ENCODE results near the gene DGKK.

Gene DGKK

DNA sequence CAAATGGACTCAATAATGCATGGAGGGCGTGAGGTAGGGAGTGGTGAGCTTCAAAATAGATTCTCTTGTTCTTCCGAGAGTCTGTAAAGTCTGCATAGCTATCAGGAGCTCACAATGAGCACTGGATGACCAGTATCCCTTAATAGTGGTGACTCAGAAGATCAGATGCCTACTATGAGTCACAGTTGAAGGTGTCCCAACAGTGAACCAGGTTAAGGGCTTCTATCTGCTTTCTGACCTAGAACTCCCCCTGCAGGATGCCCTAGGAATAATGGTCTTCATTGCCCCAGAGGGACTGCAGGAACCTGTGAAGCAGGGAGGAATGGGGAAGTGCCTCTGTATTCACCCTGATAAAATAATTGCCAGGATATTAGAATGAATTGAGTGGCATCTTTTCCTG is 22.1 kb downstream of the DGKK start:
- Histone ChIP-seq H3K14ac (ENCODE audit: low read length in 2 of 2) (no peak overlapping the region), H2BK120ac (ENCODE audit: low read depth, low read length) (no peak overlapping the region), H3K4me1 (ENCODE audit: control insufficient read depth, insufficient read depth, low read depth, low read length) (no peaks in the 10 kb centered on the region), H3K23ac (ENCODE audit: low read length in 2 of 2) (no peak overlapping the region), H2BK15ac (ENCODE audit: low read depth, poor library complexity, severe bottlenecking) (no peak overlapping the region), H3K18ac (ENCODE audit: low read depth in 1 of 2, low read length in 2 of 2) (no peak overlapping the region), H3K4ac (ENCODE audit: low read depth in 1 of 2, low read length in 2 of 2) (no peak overlapping the region), H4K91ac (ENCODE audit: low read length) (no peak overlapping the region), H2AK5ac (ENCODE audit: low read length, severe bottlenecking) (no peak overlapping the region), H2BK12ac (ENCODE audit: low read length in 2 of 2) (no peak overlapping the region), H4K8ac (ENCODE audit: low read length) (no peak overlapping the region), H3K79me1 (replicated peaks; ENCODE audit: low read length, poor library complexity, severe bottlenecking) (no peaks in the 10 kb centered on the region), H3K36me3 (ENCODE audit: control insufficient read depth in 1 of 2, insufficient read depth in 2 of 2, low read depth in 1 of 2, low read length in 2 of 2) (no peaks in the 10 kb centered on the region), H3K9me3 (ENCODE audit: control insufficient read depth, low read length) (no peaks in the 10 kb centered on the region), H3K4me2 (ENCODE audit: low read length, poor library complexity, severe bottlenecking) (no peak overlapping the region), H3K27me3 (ENCODE audit: control insufficient read depth in 1 of 2, insufficient read depth in 1 of 2, low read length in 2 of 2) (peaks cover 0 to 33% of the 10 kb centered on the region in 2 experiments), H2BK5ac (ENCODE audit: low read depth, low read length, poor library complexity, severe bottlenecking) (no peak overlapping the region), H3K4me3 (ENCODE audit: insufficient read depth in 1 of 2, low read depth in 1 of 2, low read length in 2 of 2) (no peak overlapping the region), H3K27ac (ENCODE audit: low read length, poor library complexity, severe bottlenecking) (no peak overlapping the region), H3K9ac (ENCODE audit: low read length) (no peak overlapping the region), H2AFZ (ENCODE audit: low read depth, low read length) (no peak overlapping the region)
- 79% methylated on average over 2 of the region's 2 CpGs for WGBS
- DNase-seq = peak; percentile 0

DNA sequence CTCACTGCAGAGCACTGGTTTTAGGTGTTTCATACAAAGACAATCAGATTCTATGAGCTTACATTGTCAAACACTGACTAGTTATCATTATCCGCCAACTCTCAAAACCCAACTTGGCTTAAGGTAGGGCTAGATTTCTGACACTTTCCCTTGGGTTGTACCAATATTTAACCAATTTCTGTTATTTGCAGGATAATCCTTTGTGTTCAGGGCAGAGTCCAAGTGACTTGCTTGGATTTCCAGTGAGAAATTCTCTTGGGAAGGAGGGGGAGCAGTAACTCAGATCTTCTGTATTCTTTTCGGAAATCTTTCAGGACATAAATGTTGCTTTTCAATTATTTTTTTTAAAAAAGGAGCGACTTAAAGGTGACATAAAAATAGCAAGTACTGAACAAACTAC is 23.1 kb downstream of the DGKK start:
- Histone ChIP-seq H2BK5ac (ENCODE audit: low read depth, low read length, poor library complexity, severe bottlenecking) (no peak overlapping the region), H3K18ac (ENCODE audit: low read depth in 1 of 2, low read length in 2 of 2) (no peak overlapping the region)

DNA sequence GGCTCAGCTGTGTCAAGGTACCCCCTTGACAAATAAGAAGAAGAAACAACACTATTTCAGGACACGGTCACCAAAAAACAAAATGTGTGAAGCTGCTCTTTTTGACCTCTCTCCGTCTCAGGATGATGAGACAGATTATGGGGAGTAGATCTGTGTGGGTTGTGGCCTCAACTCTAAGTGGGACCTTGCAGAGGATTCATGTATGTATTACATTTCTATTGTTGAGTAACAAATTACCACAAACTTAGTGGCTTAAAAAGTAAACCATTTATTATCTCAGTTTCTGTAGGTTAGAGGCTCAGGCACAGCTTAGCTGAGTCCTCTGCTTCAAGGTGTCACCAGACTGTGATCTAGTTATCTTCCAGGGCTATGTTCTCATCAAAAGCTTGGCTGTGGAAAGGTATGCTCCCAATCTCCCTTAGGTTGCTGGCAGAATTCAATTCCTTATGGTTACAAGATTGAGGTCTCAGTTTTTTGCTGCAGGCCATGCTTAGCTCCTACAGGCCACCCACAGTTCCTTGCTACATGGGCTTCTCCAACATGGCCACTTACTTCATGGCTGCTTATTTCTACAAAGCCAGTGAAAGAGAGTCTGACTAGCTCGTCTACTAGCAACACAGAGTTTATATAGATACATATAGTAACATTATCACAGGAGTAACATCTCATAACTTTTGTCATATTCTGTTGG is 28.1 kb downstream of the DGKK start:
- Histone ChIP-seq H2BK12ac (ENCODE audit: low read length in 2 of 2) (no peak overlapping the region), H2AK5ac (ENCODE audit: low read length, severe bottlenecking) (no peak overlapping the region), H3K79me1 (replicated peaks; ENCODE audit: low read length, poor library complexity, severe bottlenecking) (no peaks in the 10 kb centered on the region), H2AFZ (ENCODE audit: low read depth, low read length) (no peak overlapping the region), H3K4me2 (ENCODE audit: low read length, poor library complexity, severe bottlenecking) (no peak overlapping the region), H3K4me3 (ENCODE audit: insufficient read depth in 1 of 2, low read depth in 1 of 2, low read length in 2 of 2) (no peak overlapping the region), H2BK5ac (ENCODE audit: low read depth, low read length, poor library complexity, severe bottlenecking) (no peak overlapping the region), H3K9me3 (ENCODE audit: control insufficient read depth, low read length) (no peaks in the 10 kb centered on the region), H4K91ac (ENCODE audit: low read length) (no peak overlapping the region), H3K14ac (ENCODE audit: low read length in 2 of 2) (no peak overlapping the region), H2BK15ac (ENCODE audit: low read depth, poor library complexity, severe bottlenecking) (no peak overlapping the region), H3K9ac (ENCODE audit: low read length) (no peak overlapping the region), H4K8ac (ENCODE audit: low read length) (no peak overlapping the region), H2BK120ac (ENCODE audit: low read depth, low read length) (no peak overlapping the region), H3K23ac (ENCODE audit: low read length in 2 of 2) (no peak overlapping the region), H3K18ac (ENCODE audit: low read depth in 1 of 2, low read length in 2 of 2) (no peak overlapping the region), H3K27ac (ENCODE audit: low read length, poor library complexity, severe bottlenecking) (no peak overlapping the region), H3K4me1 (ENCODE audit: control insufficient read depth, insufficient read depth, low read depth, low read length) (no peaks in the 10 kb centered on the region), H3K27me3 (ENCODE audit: control insufficient read depth in 1 of 2, insufficient read depth in 1 of 2, low read length in 2 of 2) (peaks cover 0 to 28% of the 10 kb centered on the region in 2 experiments), H3K36me3 (ENCODE audit: control insufficient read depth in 1 of 2, insufficient read depth in 2 of 2, low read depth in 1 of 2, low read length in 2 of 2) (no peaks in the 10 kb centered on the region), H3K4ac (ENCODE audit: low read depth in 1 of 2, low read length in 2 of 2) (no peak overlapping the region)
- no peak for DNase-seq
- WGBS = no CpG with 5 or more reads among the region's 3 CpGs

More for the DNA sequence above, 23.1 kb downstream of the DGKK start:
- Histone ChIP-seq H3K9ac (ENCODE audit: low read length) (no peak overlapping the region), H2BK15ac (ENCODE audit: low read depth, poor library complexity, severe bottlenecking) (no peak overlapping the region), H2BK12ac (ENCODE audit: low read length in 2 of 2) (no peak overlapping the region), H3K4me2 (ENCODE audit: low read length, poor library complexity, severe bottlenecking) (no peak overlapping the region), H2AK5ac (ENCODE audit: low read length, severe bottlenecking) (no peak overlapping the region), H3K23ac (ENCODE audit: low read length in 2 of 2) (no peak overlapping the region), H4K91ac (ENCODE audit: low read length) (no peak overlapping the region), H3K27ac (ENCODE audit: low read length, poor library complexity, severe bottlenecking) (no peak overlapping the region), H3K14ac (ENCODE audit: low read length in 2 of 2) (no peak overlapping the region), H3K4ac (ENCODE audit: low read depth in 1 of 2, low read length in 2 of 2) (no peak overlapping the region), H2BK120ac (ENCODE audit: low read depth, low read length) (no peak overlapping the region), H3K4me3 (ENCODE audit: insufficient read depth in 1 of 2, low read depth in 1 of 2, low read length in 2 of 2) (no peak overlapping the region), H3K36me3 (ENCODE audit: control insufficient read depth in 1 of 2, insufficient read depth in 2 of 2, low read depth in 1 of 2, low read length in 2 of 2) (no peaks in the 10 kb centered on the region), H3K27me3 (ENCODE audit: control insufficient read depth in 1 of 2, insufficient read depth in 1 of 2, low read length in 2 of 2) (peaks cover 0 to 37% of the 10 kb centered on the region in 2 experiments), H3K79me1 (replicated peaks; ENCODE audit: low read length, poor library complexity, severe bottlenecking) (no peaks in the 10 kb centered on the region), H3K4me1 (ENCODE audit: control insufficient read depth, insufficient read depth, low read depth, low read length) (no peaks in the 10 kb centered on the region), H4K8ac (ENCODE audit: low read length) (no peak overlapping the region), H3K9me3 (ENCODE audit: control insufficient read depth, low read length) (no peaks in the 10 kb centered on the region), H2AFZ (ENCODE audit: low read depth, low read length) (no peak overlapping the region)
- DNase-seq = no peak
- no CpG with 5 or more reads among the region's 3 CpGs for WGBS

DNA sequence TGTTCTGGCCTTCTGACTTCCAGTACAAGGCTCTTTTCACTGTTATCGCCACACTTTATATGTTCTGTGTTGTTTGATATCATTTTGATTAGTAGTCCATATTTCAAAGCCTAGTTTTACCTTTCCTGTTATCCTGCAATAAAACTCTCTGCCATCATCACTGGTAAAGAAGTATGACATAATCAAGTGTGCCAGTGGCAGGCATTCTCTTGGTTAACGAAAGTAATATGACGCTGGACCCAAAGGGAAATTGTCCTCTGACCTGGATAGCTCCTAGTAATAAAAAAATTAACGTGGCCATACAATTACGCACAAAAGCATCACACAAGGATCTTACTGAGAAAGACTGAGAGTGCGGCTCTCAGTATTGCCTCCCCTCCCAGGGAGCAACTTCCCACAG is 33.8 kb downstream of the DGKK start:
- Histone ChIP-seq H2BK120ac (ENCODE audit: low read depth, low read length) (no peak overlapping the region), H3K9ac (ENCODE audit: low read length) (no peak overlapping the region), H2AFZ (ENCODE audit: low read depth, low read length) (no peak overlapping the region), H3K27me3 (ENCODE audit: control insufficient read depth in 1 of 2, insufficient read depth in 1 of 2, low read length in 2 of 2) (peaks cover 0 to 57% of the 10 kb centered on the region in 2 experiments), H3K14ac (ENCODE audit: low read length in 2 of 2) (no peak overlapping the region), H3K4me2 (ENCODE audit: low read length, poor library complexity, severe bottlenecking) (no peak overlapping the region), H3K79me1 (replicated peaks; ENCODE audit: low read length, poor library complexity, severe bottlenecking) (no peaks in the 10 kb centered on the region), H2BK12ac (ENCODE audit: low read length in 2 of 2) (no peak overlapping the region), H2AK5ac (ENCODE audit: low read length, severe bottlenecking) (no peak overlapping the region), H3K36me3 (ENCODE audit: control insufficient read depth in 1 of 2, insufficient read depth in 2 of 2, low read depth in 1 of 2, low read length in 2 of 2) (no peaks in the 10 kb centered on the region), H4K91ac (ENCODE audit: low read length) (no peak overlapping the region), H2BK15ac (ENCODE audit: low read depth, poor library complexity, severe bottlenecking) (no peak overlapping the region), H2BK5ac (ENCODE audit: low read depth, low read length, poor library complexity, severe bottlenecking) (no peak overlapping the region), H3K9me3 (ENCODE audit: control insufficient read depth, low read length) (no peaks in the 10 kb centered on the region), H3K4ac (ENCODE audit: low read depth in 1 of 2, low read length in 2 of 2) (no peak overlapping the region), H3K4me3 (ENCODE audit: insufficient read depth in 1 of 2, low read depth in 1 of 2, low read length in 2 of 2) (no peak overlapping the region), H3K23ac (ENCODE audit: low read length in 2 of 2) (no peak overlapping the region), H3K18ac (ENCODE audit: low read depth in 1 of 2, low read length in 2 of 2) (no peak overlapping the region), H3K27ac (ENCODE audit: low read length, poor library complexity, severe bottlenecking) (no peak overlapping the region), H3K4me1 (ENCODE audit: control insufficient read depth, insufficient read depth, low read depth, low read length) (no peaks in the 10 kb centered on the region), H4K8ac (ENCODE audit: low read length) (no peak overlapping the region)
- WGBS = 81% methylated on average over 5 of the region's 6 CpGs
- no peak for DNase-seq
